HEK293 (cell line): ENCODE results near the gene SLC25A11.

ENCODE experiments used
- CTCF ChIA-PET: fragments of 350-600 bp; formaldehyde crosslinking; extraction: SDS; loops from one replicate; lab custom pipeline; 2021; ENCODE audit warnings: antibody characterized with exemption; lab: Yijun Ruan, JAX
- POLR2A ChIA-PET: fragments of 300-600 bp; formaldehyde crosslinking; extraction: SDS; loops from one replicate; lab custom pipeline; 2020; ENCODE audit warnings: antibody characterized with exemption, inconsistent platforms; lab: Yijun Ruan, JAX
- H3K27ac ChIP-seq: fragments of 200-500 bp; sonication (Bioruptor generic); 2 replicates; pipeline ENCODE4 v1.5.1; 2014; ENCODE audit warnings: low read depth, low read length, control low read depth, inconsistent platforms; ENCODE audit errors: extremely low read depth
- H3K36me3 ChIP-seq, 2 experiments: fragments of 200-500 bp in 1 of 2; sonication (Bioruptor generic) in 1 of 2; 1 replicate in 1 of 2; 2 replicates in 1 of 2; pipeline ENCODE4 v1.5.1; 2014 to 2017; ENCODE audit warnings: inconsistent platforms in 2 of 2, low read length in 2 of 2; ENCODE audit not compliant: control insufficient read depth in 2 of 2, insufficient read depth in 1 of 2
- H3K4me1 ChIP-seq: fragments of 200-500 bp; sonication (Bioruptor generic); 2 replicates; pipeline ENCODE4 v1.5.1; 2014; ENCODE audit warnings: mild to moderate bottlenecking, low read length, inconsistent platforms; ENCODE audit not compliant: control insufficient read depth, insufficient read depth
- H3K4me3 ChIP-seq: 2 replicates; pipeline ENCODE4 v1.5.1; 2011; ENCODE audit warnings: low read depth, mild to moderate bottlenecking, control low read depth, low read length, moderate library complexity
- H3K9me3 ChIP-seq: fragments of 200-500 bp; sonication (Bioruptor generic); 2 replicates; pipeline ENCODE4 v1.5.1; 2014; ENCODE audit warnings: low read depth, low read length, inconsistent platforms; ENCODE audit not compliant: control insufficient read depth, insufficient read depth
- HOXA7 ChIP-seq: sonication (generic); formaldehyde crosslinking; IDR thresholded peaks from 2 replicates; pipeline ENCODE4 v1.8.1; 2022; ENCODE audit warnings: missing genetic modification reagents, borderline replicate concordance
- HOXC10 ChIP-seq: sonication (generic); formaldehyde crosslinking; IDR thresholded peaks from 2 replicates; pipeline ENCODE4 v1.8.1; 2023; ENCODE audit warnings: mild to moderate bottlenecking, missing genetic modification reagents
- KLF1 ChIP-seq: fragments of 450-650 bp; formaldehyde crosslinking; IDR thresholded peaks from 2 replicates; pipeline ENCODE4 v1.5.1; 2016; ENCODE audit warnings: missing biosample characterization, missing genetic modification characterization
- KLF10 ChIP-seq: fragments of 450-650 bp; IDR thresholded peaks from 2 replicates; pipeline ENCODE4 v1.5.1; 2018; ENCODE audit warnings: missing biosample characterization, mild to moderate bottlenecking, missing genetic modification characterization
- KLF8 ChIP-seq: fragments of 450-650 bp; formaldehyde crosslinking; IDR thresholded peaks from 2 replicates; pipeline ENCODE4 v1.5.1; 2016; ENCODE audit warnings: missing biosample characterization, missing genetic modification characterization
- SP7 ChIP-seq: fragments of 450-650 bp; formaldehyde crosslinking; IDR thresholded peaks from 2 replicates; pipeline ENCODE4 v1.5.1; 2016; ENCODE audit warnings: missing biosample characterization, missing genetic modification characterization
- ZBTB44 ChIP-seq: fragments of 450-650 bp; IDR thresholded peaks from 2 replicates; pipeline ENCODE4 v1.5.1; 2018; ENCODE audit warnings: missing biosample characterization, mild to moderate bottlenecking, missing genetic modification characterization
- ZBTB7A ChIP-seq: fragments of 450-650 bp; formaldehyde crosslinking; IDR thresholded peaks from 2 replicates; pipeline ENCODE4 v1.5.1; 2016; ENCODE audit warnings: low read depth, missing biosample characterization, missing genetic modification characterization
- ZFP37 ChIP-seq: fragments of 450-650 bp; formaldehyde crosslinking; IDR thresholded peaks from 2 replicates; pipeline ENCODE4 v1.5.1; 2016; ENCODE audit warnings: missing biosample characterization, missing genetic modification characterization
- ZNF223 ChIP-seq: fragments of 450-650 bp; formaldehyde crosslinking; IDR thresholded peaks from 2 replicates; pipeline ENCODE4 v1.5.1; 2016; ENCODE audit warnings: missing biosample characterization, missing genetic modification characterization
- ZNF248 ChIP-seq: fragments of 450-650 bp; formaldehyde crosslinking; IDR thresholded peaks from 2 replicates; pipeline ENCODE4 v1.5.1; 2017; ENCODE audit warnings: missing biosample characterization, missing genetic modification characterization
- ZNF266 ChIP-seq: fragments of 450-650 bp; formaldehyde crosslinking; IDR thresholded peaks from 2 replicates; pipeline ENCODE4 v1.5.1; 2016; ENCODE audit warnings: missing biosample characterization, missing genetic modification characterization, low read depth
- ZNF302 ChIP-seq: fragments of 450-650 bp; formaldehyde crosslinking; IDR thresholded peaks from 2 replicates; pipeline ENCODE4 v1.5.1; 2016; ENCODE audit warnings: missing biosample characterization, missing genetic modification characterization, low read depth
- ZNF335 ChIP-seq: fragments of 450-650 bp; formaldehyde crosslinking; conservative IDR thresholded peaks from 2 replicates; pipeline ENCODE4 v1.5.1; 2016; ENCODE audit warnings: missing biosample characterization, missing genetic modification characterization
- ZNF394 ChIP-seq: fragments of 450-650 bp; formaldehyde crosslinking; IDR thresholded peaks from 2 replicates; pipeline ENCODE4 v1.5.1; 2016; ENCODE audit warnings: missing biosample characterization, missing genetic modification characterization, mild to moderate bottlenecking, moderate library complexity, borderline replicate concordance
- ZNF561 ChIP-seq: fragments of 450-650 bp; IDR thresholded peaks from 2 replicates; pipeline ENCODE4 v1.5.1; 2018; ENCODE audit warnings: missing biosample characterization, missing genetic modification characterization, borderline replicate concordance
- ZNF645 ChIP-seq: fragments of 450-650 bp; formaldehyde crosslinking; IDR thresholded peaks from 2 replicates; pipeline ENCODE4; 2016; ENCODE audit warnings: missing biosample characterization, missing genetic modification characterization
- TF ChIP-seq, protein P1 (sequence below): IDR thresholded peaks from 2 replicates; pipeline ENCODE4 v1.6.1; 2011; ENCODE audit warnings: mild to moderate bottlenecking, low read depth, low read length, borderline replicate concordance
- TF ChIP-seq, protein P2 (sequence below): fragments of 450-650 bp; formaldehyde crosslinking; IDR thresholded peaks from 2 replicates; pipeline ENCODE4 v1.5.1; 2016; ENCODE audit warnings: missing biosample characterization, missing genetic modification characterization

The SLC25A11 gene

DNA sequence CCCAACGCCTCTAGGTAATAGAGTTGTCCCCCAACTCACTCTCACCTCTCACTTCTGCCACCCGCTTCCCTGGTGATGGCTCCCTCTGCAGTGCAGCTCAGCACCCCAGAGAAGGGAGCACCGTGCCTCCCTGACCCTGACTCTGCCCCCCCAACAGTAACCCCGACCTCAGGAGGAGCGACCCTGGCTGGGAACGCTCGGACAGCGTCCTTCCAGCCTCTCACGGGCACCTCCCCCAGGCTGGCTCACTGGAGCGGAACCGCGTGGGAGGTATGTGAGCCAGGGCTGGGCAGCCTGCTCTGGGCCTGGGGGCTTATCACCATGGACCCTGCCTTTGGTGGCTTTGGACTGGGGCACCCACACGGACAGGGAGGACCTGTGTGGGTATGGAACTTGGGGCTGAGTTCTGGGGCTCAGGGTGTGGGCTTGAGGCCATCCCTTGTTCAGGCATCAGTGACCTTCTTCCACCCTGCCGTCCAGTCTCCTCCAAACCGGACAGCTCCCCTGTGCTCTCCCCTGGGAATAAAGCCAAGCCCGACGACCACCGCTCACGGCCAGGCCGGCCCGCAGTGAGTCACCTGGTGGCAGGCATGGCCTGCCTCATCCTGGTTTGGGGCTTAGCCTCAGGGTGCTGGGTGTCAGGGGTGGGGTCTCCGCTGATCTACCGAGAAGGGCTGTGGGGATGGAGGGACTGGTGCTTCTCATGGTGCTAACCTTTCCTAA, 47.2 kb downstream of the SLC25A11 start (continued):
- TF ChIP-seq SP7 (tag by site-specific recombination) (no peak), HOXA7 (CRISPR knock-in tag) (no peak), ZFP37 (tag by site-specific recombination) (no peak), ZNF248 (tag by site-specific recombination) (no peak), ZNF394 (tag by site-specific recombination) (no peak), ZBTB44 (tag by site-specific recombination) (no peak), ZNF335 (no peak), HOXC10 (CRISPR knock-in tag) (no peak)

DNA sequence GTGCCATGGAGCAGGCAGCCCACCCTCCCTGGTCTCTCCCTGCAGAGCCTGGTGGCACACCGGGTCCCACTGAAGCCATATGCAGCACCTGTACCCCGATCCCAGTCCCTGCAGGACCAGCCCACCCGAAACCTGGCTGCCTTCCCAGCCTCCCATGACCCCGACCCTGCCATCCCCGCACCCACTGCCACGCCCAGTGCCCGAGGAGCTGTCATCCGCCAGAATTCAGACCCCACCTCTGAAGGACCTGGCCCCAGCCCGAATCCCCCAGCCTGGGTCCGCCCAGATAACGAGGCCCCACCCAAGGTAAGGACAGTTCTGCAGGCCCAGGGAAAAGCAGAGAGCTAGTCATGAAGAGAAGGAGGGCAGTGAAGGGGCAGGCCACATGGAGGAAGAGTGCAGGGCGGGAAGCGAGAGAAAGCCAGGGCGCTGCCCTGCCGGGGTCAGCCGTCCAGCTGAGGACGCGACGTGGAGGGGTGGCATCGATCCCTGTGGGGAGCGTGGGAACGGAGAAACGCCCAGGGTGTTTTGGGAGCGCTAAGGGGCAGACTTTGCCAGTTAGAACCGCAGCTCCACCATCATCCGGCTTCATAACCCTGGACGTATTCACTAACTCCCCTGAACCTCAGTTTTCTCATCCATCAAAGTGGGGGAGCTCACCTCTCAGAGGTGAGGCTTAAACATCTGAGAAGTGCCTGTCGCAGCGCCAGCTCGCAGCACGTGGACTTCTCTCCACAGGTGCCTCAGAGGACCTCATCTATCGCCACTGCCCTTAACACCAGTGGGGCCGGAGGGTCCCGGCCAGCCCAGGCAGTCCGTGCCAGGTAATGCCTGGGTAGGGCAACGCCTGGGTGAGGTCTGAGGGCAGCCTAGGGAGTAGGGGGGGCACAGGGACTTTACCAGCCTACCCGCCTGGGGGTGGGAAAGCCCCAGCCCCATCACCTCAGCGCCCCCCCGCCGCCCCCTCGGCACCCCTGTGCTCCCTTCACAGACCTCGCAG, 48.1 kb downstream of the SLC25A11 start:
- no peak overlapping the region for H3K27ac ChIP-seq
- POLR2A ChIA-PET: no interaction called here
- no peaks in the 10 kb centered on the region for H3K4me1 ChIP-seq
- TF ChIP-seq, protein P1, sequence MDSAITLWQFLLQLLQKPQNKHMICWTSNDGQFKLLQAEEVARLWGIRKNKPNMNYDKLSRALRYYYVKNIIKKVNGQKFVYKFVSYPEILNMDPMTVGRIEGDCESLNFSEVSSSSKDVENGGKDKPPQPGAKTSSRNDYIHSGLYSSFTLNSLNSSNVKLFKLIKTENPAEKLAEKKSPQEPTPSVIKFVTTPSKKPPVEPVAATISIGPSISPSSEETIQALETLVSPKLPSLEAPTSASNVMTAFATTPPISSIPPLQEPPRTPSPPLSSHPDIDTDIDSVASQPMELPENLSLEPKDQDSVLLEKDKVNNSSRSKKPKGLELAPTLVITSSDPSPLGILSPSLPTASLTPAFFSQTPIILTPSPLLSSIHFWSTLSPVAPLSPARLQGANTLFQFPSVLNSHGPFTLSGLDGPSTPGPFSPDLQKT: no peak
- TF ChIP-seq KLF10 (tag by site-specific recombination) (no peak), KLF8 (tag by site-specific recombination) (0 out of 2 replicates have a peak, but pooled peaks have one; percentile 29), ZNF223 (tag by site-specific recombination) (no peak), ZNF266 (no peak), KLF1 (tag by site-specific recombination) (peak; percentile 100), SP7 (tag by site-specific recombination) (no peak)
- TF ChIP-seq, protein P2, sequence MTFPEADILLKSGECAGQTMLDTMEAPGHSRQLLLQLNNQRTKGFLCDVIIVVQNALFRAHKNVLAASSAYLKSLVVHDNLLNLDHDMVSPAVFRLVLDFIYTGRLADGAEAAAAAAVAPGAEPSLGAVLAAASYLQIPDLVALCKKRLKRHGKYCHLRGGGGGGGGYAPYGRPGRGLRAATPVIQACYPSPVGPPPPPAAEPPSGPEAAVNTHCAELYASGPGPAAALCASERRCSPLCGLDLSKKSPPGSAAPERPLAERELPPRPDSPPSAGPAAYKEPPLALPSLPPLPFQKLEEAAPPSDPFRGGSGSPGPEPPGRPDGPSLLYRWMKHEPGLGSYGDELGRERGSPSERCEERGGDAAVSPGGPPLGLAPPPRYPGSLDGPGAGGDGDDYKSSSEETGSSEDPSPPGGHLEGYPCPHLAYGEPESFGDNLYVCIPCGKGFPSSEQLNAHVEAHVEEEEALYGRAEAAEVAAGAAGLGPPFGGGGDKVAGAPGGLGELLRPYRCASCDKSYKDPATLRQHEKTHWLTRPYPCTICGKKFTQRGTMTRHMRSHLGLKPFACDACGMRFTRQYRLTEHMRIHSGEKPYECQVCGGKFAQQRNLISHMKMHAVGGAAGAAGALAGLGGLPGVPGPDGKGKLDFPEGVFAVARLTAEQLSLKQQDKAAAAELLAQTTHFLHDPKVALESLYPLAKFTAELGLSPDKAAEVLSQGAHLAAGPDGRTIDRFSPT (tag by site-specific recombination): 0 out of 2 replicates have a peak, but pooled peaks have one; percentile 10
- TF ChIP-seq, all 188 proteins: peak for 3
- Histone ChIP-seq H3K4me3 (no peak overlapping the region), H3K9me3 (no peaks in the 10 kb centered on the region), H3K36me3 (peaks cover 17 to 90% of the 10 kb centered on the region in 2 experiments; a peak in 2 of 3 replicates)
- CTCF ChIA-PET: interaction anchor here (0.6 to 2.1 kb wide), 9 partner anchors 10 to 372 kb away, joined by 3 to 7 read pairs (median 3); partner anchors contain the start of genes CHRNE and PSMB6

- POLR2A ChIA-PET: interaction anchor here (0.8 kb wide), 1 partner anchor 81 kb away, joined by 4 read pairs; the partner anchor contains the start of gene PLD2
- Histone ChIP-seq H3K36me3 (peaks cover 34 to 82% of the 10 kb centered on the region in 2 experiments; a peak in 2 of 3 replicates), H3K27ac (no peak overlapping the region), H3K4me1 (no peaks in the 10 kb centered on the region), H3K4me3 (no peak overlapping the region)
- no peak for TF ChIP-seq ZBTB7A (tag by site-specific recombination)
- no peak for TF ChIP-seq ZNF645 (tag by site-specific recombination)
- TF ChIP-seq ZNF561: no peak
- TF ChIP-seq ZNF302: no peak
- TF ChIP-seq, all 188 proteins: peak for 0
- H3K9me3 ChIP-seq: no peaks in the 10 kb centered on the region
- CTCF ChIA-PET: interaction anchor here (0.6 to 3.5 kb wide), 9 partner anchors 10 to 320 kb away, joined by 3 to 20 read pairs (median 4); partner anchors contain the start of genes ARRB2 and MED11
These were observed 52.3 kb downstream of the SLC25A11 start for GRCh38 chr17:4887581-4887980.
